HG02610 (cell line): Measurements from ENCODE around the gene JAM3.
A peak's percentile ranks its signal among the peaks of the same experiment; 100 is the strongest.

Experiments
- ATAC-seq: cut with Tn5 transposase; IDR thresholded peaks from one replicate; pipeline ENCODE4 v1.9.1; 2021; ENCODE audit warnings: mild to moderate bottlenecking, moderate library complexity; ENCODE audit not compliant: unreplicated experiment

The JAM3 gene

DNA sequence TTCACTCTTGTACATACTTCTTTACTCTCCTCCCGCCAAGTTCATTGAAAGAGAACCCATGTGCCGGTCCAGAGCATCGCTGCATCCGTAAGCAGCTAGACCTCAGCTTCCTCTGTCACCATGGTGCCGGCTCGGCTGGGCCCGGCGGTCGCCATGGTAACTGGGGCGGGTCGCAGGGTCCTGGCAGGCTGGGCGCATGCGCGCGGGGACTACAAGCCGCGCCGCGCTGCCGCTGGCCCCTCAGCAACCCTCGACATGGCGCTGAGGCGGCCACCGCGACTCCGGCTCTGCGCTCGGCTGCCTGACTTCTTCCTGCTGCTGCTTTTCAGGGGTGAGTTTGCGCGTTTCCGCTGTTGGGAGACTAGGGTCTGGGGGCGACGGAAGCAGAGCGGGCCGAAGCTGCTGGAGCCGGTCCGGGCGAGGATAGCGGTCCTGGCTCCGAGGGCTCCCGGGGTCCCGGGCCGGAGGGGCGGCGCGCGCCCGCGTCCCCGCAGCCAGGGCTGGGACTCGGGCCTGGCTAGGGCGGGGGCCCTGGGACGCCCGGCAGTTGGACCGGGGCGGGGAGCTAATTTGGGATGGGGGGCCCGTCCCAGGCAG lies at the start of gene JAM3:
JAM3 (plus strand) TSS at position 244 of the 597 bp plus-strand sequence; CDS start at position 256, 12 bp downstream.
- peak; percentile 89 for ATAC-seq

DNA sequence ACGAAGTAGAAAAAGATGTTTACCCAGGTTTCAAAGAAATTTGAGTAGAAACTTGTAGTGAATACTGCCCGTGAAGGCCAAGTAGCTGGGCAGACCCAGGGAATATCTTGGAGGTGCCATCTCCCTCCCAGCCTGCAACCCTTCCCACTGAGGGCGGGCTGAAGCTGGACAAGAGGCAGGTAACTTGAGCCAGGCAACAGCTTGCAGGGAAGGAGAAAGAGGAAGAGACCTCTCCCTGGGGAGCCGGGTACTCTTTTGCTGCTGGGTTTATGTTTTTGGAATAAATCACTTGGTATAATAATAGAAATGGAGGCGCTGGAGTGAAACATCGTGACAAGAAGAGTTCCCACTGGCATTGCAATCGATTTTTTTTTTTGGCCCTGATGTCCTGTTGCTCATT lies 49.4 kb upstream of the JAM3 start:
- ATAC-seq, result no peak

DNA sequence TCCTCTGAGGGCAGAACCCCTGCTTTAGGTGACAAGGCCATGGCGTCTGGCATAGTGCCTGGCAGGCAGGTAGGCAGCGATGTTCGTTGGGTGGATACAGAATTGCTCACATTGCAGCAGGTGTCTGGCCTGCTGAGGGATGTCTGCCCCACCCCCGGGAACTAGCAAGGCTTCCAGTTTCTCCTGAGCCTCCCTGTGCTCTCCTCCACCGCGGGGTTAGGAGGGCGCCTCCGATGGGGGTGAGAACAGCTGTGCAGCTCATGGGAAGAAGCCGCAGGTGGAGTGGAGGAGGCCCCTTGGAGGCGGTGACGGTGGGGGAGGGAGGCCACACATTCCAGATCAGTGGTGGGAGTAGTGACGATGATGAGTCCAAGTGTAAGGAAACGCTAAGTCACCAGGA lies 48.3 kb upstream of the JAM3 start:
- no peak for ATAC-seq

DNA sequence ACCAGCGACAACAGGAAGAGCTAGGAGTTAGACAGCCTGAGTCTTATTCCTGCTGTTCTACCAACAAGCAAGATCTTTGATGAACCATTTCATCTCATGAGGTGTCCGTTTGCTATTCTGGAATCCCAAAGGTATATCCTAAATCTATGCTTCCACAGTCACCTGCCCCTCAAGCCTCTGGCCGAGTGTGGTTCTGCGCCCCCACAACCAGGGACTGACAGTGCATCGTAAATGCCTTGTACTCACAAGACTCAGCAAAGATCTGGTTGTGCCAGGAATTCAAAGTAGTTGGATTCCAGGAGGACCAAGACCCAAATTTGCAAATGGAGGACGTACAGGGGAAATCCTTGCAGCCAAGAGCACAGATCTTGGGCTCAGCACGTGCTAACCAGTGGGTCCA lies 47.5 kb upstream of the JAM3 start:
- no peak for ATAC-seq

DNA sequence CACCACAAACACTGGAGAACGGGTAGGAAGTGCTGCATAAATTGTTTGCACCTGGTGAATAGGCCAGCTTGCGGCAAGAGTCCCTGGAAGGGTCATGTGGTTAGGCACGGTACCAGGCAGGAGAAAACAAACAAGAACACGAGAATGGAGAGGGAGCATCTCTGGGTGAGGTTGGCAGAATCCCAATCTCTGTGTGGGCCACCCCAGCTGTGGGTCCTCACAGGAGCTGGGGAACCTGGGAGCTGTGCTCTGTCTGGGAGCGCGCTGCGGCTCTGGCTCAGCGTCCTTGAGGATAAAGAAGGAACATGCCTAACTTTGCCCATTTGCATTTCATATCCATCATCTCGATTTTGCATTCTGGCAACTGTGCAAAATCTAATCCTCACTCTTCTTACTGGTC lies 46.1 kb upstream of the JAM3 start:
- ATAC-seq, result no peak

DNA sequence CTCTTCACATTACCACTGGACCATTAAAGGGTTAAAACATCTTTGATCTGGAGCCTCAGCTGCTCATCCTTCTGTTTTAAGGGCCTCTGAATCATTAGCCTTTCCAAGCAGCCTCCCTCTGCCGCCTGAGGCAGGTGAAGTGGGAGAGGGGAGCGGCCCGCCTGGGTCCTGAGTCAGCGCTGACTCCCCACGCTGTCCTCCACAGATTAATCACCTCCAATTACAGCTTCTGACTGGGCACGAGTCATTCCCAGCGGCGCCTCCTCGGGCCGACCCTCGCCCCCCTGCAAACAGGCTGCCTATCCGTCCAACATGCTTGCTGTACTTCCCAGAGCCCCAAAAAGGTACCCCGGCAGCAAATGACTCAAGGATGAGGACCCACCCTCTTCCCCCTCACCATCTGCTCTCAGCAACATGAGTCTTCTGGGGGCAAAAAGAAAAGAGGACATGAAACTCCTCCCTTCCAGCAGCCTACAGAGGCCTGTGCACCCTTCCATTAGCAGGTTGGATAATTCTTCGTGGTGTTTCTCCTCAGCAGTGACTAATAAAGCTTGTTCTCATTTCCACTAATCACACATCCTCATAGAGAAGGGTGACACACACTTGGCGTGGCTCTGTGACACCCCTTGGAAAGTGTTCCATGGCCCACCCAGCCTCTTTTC lies 44.3 kb upstream of the JAM3 start:
- no peak for ATAC-seq

DNA sequence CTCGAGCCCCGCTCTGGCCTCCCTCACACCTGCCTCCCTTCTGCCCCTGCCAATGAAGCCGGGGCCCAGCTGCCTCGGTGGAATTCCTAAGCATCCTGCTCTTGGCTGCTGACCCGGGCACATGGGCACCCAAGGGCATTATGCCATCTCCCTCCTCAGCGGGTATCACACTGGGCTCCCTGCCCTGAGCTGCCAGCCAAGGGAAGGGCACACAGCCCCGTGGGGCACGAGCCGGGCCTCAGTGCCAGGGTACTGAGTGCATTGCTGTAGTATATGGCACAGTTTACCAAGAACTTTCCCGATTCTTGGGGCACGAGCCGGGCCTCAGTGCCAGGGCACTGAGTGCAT lies 43.8 kb upstream of the JAM3 start:
- no peak for ATAC-seq

DNA sequence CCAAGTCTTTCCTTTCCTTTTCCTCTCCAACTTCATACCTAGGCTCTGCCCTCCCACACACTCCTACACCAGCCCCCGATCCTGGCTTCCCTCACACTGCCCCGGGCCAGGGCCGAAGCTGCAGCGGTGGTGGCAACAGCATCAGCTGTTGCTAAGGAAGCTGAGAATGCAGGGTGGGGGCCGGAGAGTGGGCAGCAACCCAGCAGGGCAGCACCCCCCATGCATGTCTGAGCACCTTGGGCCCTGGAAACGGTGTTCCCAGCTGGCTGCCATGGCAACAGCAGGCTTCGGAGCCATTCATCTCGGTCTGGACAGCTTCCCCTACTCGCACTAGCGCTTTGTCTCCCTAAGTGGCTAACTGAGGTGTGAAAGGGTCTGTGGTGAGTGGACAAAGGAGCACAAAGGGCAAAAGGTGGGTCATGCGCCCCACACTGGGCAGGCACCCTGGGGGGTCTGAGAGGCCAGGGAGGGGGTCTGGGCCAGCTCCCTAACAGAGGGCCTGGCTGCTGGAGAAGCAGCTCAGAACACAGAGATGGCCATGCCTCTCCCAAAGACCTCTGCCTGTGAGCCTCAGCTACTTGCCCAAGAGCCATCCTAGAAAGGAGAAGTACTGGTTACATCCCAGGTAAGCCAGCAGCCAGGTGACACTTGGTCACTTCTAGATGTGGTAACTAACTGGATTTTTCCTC lies 42.1 kb upstream of the JAM3 start:
- ATAC-seq, result no peak

DNA sequence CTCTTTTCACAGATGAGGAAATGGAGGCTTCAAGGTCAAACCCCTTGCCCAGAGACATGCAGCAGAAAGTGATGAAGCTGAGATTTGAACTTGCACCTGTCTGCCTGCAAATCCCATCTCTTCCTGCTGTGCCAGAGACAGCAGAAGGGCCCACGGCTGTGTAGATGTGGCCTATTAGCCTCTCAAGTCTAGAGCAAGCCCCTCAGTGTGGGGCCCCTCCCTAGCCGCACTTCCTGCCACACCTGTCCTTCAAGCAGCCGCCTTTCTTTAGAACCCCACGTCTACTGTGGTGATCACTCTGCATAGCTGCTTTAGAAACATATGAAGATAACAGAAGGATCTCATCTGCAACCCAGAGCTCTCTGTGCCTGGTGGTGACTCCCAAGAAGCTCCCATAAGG lies 41.2 kb upstream of the JAM3 start:
- no peak for ATAC-seq

DNA sequence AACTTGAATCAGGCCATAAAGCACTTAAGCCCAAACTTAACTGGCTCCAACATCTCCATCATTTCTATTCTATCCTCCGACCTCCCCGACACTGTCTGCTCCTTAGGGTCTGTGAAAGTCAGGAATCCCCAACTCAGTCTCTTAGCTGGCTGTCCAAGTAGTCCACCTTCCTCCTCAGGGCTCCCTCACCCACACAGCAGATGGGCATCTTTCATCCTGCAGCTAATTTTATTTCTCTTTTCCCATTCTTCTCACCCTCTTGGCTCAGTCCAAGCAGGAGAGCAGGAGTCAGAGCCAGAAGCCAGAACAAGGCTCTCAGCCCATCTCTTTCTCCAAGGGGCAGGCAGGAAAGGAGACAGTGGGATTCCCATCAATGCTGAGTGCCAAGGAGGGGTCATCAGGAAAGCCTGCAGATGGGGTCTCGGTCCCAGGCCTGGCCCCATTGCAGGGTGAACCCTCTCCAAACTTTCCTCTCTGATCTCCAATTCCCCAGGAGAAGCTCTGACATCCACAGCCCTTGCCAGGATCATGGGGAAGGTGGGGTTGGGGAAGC lies 40.4 kb upstream of the JAM3 start:
- ATAC-seq, result no peak

DNA sequence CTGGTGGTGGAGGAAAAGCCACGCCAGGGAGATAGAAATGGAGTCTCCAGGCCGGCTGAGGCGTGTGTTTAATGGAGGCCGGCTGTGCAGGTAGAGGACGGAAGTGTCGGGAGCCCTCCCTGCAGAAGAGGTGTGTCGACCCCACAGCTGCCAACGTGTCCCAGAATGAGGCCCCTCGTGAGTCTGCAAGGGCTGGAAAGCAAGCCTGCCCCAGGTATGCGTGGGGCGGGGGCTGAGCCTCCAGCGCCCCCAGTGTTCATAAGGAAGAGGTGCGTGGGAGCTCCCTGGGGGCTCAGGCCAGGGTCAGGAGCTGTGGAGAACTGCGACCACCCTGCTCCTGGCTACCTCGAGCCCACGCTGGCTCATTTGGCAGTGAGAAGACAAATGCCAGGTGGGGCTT lies 38.0 kb upstream of the JAM3 start:
- ATAC-seq, result no peak

DNA sequence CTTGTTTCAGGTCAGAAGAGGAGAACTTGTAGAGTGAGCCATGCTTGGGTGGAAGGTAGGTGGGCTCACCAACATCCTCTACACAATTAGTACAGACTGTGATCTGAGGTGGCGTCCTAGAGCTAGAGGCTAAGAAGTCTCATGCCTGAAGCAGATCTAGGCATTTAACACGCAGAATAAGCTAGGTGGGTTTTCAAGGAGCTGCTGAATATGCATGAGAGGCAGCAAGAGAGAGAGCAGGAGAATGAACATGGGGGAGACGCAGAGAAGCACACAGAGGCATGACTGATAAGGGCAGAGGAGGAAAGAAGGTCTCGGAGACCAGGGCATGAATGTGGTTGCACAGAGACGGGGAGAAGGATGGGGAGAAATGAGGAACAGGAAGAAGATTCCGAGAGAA lies 36.8 kb upstream of the JAM3 start:
- no peak for ATAC-seq

DNA sequence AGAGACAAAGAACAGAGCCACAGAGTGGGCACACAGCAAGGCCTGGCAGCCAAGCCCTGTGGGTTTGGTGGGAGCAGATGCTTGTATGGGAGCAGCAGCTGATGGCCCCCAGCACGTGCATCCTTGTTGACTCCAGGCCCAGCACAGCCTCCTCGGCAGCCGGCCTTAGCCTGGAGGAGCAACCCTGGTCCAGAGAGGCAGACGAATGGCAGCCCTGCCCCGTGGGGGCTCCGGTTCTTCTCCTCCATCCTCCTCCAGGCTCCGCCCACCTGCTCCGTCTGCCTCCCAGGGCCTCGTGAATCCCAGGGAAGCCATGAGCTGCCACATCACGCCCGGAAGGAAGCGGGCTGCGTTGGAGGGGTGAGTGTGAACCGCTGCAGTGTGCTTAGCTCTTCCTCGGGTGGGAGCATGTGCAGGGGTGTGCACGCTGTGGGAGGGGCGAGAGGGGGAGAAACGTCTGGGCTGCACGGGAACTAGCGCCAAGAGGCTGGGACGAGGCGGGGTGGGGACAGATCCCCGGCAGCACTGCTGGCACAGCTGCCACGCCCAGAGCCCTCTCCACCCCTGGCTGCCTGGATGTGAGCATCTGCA lies 36.3 kb upstream of the JAM3 start:
- ATAC-seq, result no peak

DNA sequence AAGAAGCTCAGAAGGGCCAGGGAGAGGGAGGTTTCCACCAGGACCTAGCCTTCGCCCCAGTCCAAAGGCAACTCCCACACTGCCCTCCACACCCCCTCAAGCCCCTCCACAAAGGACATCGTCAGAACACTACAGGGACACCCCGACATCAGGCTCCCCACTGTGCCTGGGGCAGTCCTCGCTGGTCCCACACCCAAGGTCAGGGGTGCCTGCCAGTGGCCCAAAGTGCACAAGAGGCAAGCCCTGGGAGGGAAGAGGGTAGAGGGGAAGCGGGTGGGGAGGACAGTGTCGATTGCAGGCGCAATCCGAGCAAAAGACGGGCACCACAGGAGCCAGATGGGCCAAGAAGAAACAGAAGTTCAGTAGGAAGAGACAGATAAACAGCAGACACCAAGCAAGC lies 35.6 kb upstream of the JAM3 start:
- no peak for ATAC-seq

DNA sequence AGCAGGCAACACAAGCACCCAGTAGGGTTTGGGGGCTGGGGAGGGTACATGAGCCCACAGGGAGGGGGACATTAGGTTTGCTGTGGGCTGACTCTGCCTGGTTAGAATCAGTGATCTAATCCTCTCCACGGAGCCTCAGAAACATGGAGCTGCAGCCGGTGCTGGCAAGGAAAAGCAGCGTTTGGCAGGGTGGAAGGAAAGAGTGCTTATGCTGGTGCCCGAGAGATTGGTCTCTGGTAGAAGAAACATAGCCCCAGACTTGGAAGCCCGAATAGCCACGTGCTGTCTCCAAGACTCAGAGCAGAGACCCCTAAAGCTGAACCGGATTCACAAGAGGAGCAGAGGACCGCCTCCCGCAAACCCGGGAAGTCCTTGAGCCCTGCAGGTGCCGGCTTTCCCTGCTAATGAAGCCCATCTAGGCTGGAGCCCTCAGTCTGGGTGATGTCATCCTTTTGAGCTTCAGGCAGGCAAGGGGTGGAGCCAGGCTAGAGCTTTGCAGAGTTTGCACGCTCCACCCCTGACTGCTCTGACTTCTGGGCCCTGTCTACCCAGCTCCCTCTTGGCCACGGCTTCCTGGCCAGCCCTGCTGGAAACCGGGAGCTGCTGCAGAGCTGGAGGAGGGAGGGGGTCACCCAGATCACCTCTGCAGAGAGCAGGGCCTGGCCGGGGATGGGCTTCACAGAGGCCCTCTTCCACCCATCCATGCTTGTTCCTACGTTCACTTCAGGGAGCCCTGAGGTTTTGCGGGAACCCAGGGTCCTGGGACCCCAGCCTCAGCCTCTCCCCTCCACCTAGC lies 35.0 kb upstream of the JAM3 start:
- peak; percentile 55 for ATAC-seq

DNA sequence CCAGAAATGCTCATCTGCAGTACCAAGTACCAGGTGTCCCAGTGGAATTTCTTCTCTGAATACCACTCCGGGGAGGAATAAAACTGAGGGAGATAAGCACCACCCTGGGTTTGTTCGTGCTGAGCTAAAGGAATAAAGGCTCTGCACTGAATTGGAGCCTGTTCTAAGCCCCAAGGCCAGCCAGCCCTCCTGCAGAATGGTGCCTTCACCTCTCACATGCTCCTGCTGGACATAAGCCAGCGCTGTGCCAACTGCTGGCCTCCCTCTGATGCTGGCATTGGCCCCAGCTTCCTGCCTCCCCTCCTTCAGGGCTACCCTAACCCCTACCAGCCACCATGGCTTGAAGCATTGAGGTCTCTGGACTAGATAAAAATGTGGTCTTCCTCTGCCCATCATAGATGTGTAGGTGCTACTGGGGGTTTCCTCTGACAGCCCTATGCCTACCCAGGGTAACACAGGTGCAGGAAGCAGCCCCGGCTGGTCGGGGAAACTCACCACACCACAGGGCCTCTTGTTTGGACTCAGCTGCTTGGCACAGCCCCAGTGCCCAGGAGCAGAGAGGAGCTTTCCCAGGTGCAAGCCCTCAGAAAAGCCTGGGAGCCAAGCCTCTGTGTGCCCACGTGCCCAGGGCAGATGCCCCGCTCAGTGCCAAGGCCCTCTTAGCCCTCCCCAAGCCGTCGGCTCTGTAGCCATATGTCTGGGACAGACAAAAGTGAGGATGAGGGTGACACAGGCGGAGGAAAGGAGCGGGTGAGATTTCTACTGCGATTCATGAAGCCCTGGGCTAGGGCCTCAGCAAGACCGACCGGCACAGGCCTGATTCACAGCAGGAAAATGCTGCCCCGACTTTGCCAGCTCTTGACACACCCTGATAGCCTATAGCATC lies 34.1 kb upstream of the JAM3 start:
- ATAC-seq, result no peak

DNA sequence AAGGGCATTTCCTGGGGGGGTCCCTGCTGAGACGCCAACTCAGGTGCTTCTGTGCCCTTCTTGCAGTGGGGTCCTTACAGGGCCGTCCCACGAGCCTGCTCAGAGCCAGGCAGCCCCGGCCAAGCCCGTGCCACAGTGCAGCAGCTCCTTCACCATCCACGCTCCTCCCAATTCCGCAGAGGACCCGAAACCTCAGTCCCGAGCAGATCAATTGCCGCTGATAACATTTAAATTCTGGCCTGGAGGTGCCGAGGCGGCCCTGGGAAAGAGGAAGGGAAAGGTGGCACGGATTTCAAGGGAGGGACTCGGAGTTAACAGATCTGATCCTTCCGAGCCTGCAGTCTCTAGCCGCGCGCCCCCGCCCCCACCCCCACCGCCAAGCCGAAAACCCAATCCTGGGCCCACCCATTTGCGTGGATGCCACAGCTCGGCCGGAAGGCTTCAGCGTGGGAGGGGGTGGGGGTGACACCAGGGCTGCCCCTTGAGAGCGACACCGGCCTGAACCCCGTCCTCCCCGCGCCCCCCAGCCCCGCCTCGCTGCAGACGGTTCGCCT lies 32.3 kb upstream of the JAM3 start:
- ATAC-seq, result no peak

DNA sequence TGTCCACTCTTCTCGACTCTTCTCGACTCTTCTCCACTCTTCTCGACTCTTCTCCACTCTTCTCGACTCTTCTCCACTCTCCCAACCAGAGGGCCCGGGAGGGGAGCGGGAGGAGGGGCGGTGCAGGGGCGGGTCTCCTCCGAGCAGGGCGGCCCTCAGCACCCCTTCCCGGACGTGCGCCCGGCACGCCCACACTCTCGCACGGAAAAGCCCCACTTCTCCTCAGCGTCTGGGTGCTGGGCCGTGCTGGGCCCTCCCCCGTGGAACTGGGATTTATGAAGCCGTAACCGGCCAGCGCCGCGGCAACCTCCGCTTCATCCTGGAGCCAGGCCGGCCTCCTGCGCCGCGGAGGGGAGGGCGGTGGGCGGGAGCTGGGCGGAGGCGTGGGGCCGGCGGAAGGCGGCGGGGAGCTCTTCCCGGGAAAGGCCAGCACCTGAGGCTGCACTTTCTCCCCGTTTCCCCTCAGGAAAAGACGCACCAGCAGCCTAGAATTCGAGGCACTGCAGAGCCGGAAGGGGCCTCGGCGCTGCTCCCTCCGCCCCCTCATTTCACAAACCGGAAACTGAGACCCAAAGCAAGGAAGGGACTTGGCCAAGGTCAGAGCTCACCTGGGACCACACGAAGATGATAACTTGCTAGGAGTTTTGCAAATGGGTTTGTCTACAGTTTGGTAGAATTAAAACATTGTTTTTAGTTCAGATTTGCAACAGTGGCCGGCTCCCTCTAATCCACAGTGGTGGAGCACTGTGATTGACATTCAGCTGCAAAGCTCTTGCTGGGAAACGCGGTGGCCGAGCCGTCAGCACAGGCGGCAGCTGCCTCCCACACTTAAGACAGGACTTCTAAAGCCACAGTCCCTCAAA lies 31.6 kb upstream of the JAM3 start:
- ATAC-seq, result peak; percentile 44
